HEK293 (cell line): ENCODE measurements around the gene CHD2.

Experiments used
- CTCF ChIA-PET: fragments of 350-600 bp; formaldehyde crosslinking; extraction: SDS; loops from one replicate; lab custom pipeline; 2021; ENCODE audit warnings: antibody characterized with exemption; lab: Yijun Ruan, JAX
- POLR2A ChIA-PET: fragments of 300-600 bp; formaldehyde crosslinking; extraction: SDS; loops from one replicate; lab custom pipeline; 2020; ENCODE audit warnings: antibody characterized with exemption, inconsistent platforms; lab: Yijun Ruan, JAX
- H3K27ac ChIP-seq: fragments of 200-500 bp; sonication (Bioruptor generic); 2 replicates; pipeline ENCODE4 v1.5.1; 2014; ENCODE audit warnings: low read depth, low read length, control low read depth, inconsistent platforms; ENCODE audit errors: extremely low read depth
- H3K36me3 ChIP-seq, 2 experiments: fragments of 200-500 bp in 1 of 2; sonication (Bioruptor generic) in 1 of 2; 1 replicate in 1 of 2; 2 replicates in 1 of 2; pipeline ENCODE4 v1.5.1; 2014 to 2017; ENCODE audit warnings: inconsistent platforms in 2 of 2, low read length in 2 of 2; ENCODE audit not compliant: control insufficient read depth in 2 of 2, insufficient read depth in 1 of 2
- H3K4me1 ChIP-seq: fragments of 200-500 bp; sonication (Bioruptor generic); 2 replicates; pipeline ENCODE4 v1.5.1; 2014; ENCODE audit warnings: mild to moderate bottlenecking, low read length, inconsistent platforms; ENCODE audit not compliant: control insufficient read depth, insufficient read depth
- H3K4me3 ChIP-seq: 2 replicates; pipeline ENCODE4 v1.5.1; 2011; ENCODE audit warnings: low read depth, mild to moderate bottlenecking, control low read depth, low read length, moderate library complexity
- H3K9me3 ChIP-seq: fragments of 200-500 bp; sonication (Bioruptor generic); 2 replicates; pipeline ENCODE4 v1.5.1; 2014; ENCODE audit warnings: low read depth, low read length, inconsistent platforms; ENCODE audit not compliant: control insufficient read depth, insufficient read depth
- FEZF1 ChIP-seq: fragments of 450-650 bp; formaldehyde crosslinking; IDR thresholded peaks from 2 replicates; pipeline ENCODE4 v1.5.1; 2016; ENCODE audit warnings: missing biosample characterization, missing genetic modification characterization
- HOXA7 ChIP-seq: sonication (generic); formaldehyde crosslinking; IDR thresholded peaks from 2 replicates; pipeline ENCODE4 v1.8.1; 2022; ENCODE audit warnings: missing genetic modification reagents, borderline replicate concordance
- MEIS1 ChIP-seq: sonication (generic); formaldehyde crosslinking; IDR thresholded peaks from 2 replicates; pipeline ENCODE4 v1.8.1; 2022; ENCODE audit warnings: missing genetic modification reagents, mild to moderate bottlenecking, borderline replicate concordance
- SETDB1 ChIP-seq: IDR thresholded peaks from one replicate; pipeline ENCODE4 v1.6.1; 2017; ENCODE audit warnings: mild to moderate bottlenecking, low read length, moderate library complexity, mixed read lengths; ENCODE audit not compliant: insufficient read length
- ZBTB7A ChIP-seq: fragments of 450-650 bp; formaldehyde crosslinking; IDR thresholded peaks from 2 replicates; pipeline ENCODE4 v1.5.1; 2016; ENCODE audit warnings: low read depth, missing biosample characterization, missing genetic modification characterization
- ZFHX2 ChIP-seq: fragments of 450-650 bp; formaldehyde crosslinking; conservative IDR thresholded peaks from 2 replicates; pipeline ENCODE4 v1.5.1; 2016; ENCODE audit warnings: missing biosample characterization, missing genetic modification characterization
- ZNF133 ChIP-seq: fragments of 450-650 bp; formaldehyde crosslinking; IDR thresholded peaks from 2 replicates; pipeline ENCODE4 v1.5.1; 2016; ENCODE audit warnings: missing biosample characterization, missing genetic modification characterization
- ZNF23 ChIP-seq: fragments of 450-650 bp; formaldehyde crosslinking; IDR thresholded peaks from 2 replicates; pipeline ENCODE4 v1.5.1; 2016; ENCODE audit warnings: missing biosample characterization, missing genetic modification characterization, borderline replicate concordance
- ZNF280D ChIP-seq: fragments of 450-650 bp; formaldehyde crosslinking; IDR thresholded peaks from 2 replicates; pipeline ENCODE4 v1.5.1; 2016; ENCODE audit warnings: missing biosample characterization, missing genetic modification characterization
- ZNF292 ChIP-seq: fragments of 450-650 bp; formaldehyde crosslinking; IDR thresholded peaks from 2 replicates; pipeline ENCODE4 v1.5.1; 2016; ENCODE audit warnings: low read depth, missing biosample characterization, missing genetic modification characterization, borderline replicate concordance
- ZNF426 ChIP-seq: fragments of 450-650 bp; formaldehyde crosslinking; IDR thresholded peaks from 2 replicates; pipeline ENCODE4 v1.5.1; 2017; ENCODE audit warnings: missing biosample characterization, missing genetic modification characterization, mild to moderate bottlenecking, inconsistent platforms, moderate library complexity
- ZNF530 ChIP-seq: fragments of 450-650 bp; formaldehyde crosslinking; IDR thresholded peaks from 2 replicates; pipeline ENCODE4 v1.5.1; 2016; ENCODE audit warnings: low read depth, missing biosample characterization, missing genetic modification characterization
- ZNF571 ChIP-seq: fragments of 450-650 bp; formaldehyde crosslinking; IDR thresholded peaks from 2 replicates; pipeline ENCODE4 v1.5.0; 2017; ENCODE audit warnings: missing biosample characterization, missing genetic modification characterization
- ZNF610 ChIP-seq: fragments of 450-650 bp; formaldehyde crosslinking; IDR thresholded peaks from 2 replicates; pipeline ENCODE4 v1.5.1; 2016; ENCODE audit warnings: missing biosample characterization, missing genetic modification characterization, borderline replicate concordance
- ZNF654 ChIP-seq: fragments of 450-650 bp; formaldehyde crosslinking; IDR thresholded peaks from 2 replicates; pipeline ENCODE4 v1.5.1; 2016; ENCODE audit warnings: low read depth, missing biosample characterization, missing genetic modification characterization
- ZNF660 ChIP-seq: fragments of 450-650 bp; IDR thresholded peaks from 2 replicates; pipeline ENCODE4 v1.5.1; 2018; ENCODE audit warnings: missing biosample characterization, mild to moderate bottlenecking, missing genetic modification characterization
- ZNF692 ChIP-seq: fragments of 450-650 bp; formaldehyde crosslinking; IDR thresholded peaks from 2 replicates; pipeline ENCODE4 v1.5.1; 2016; ENCODE audit warnings: missing biosample characterization, missing genetic modification characterization
- ZNF785 ChIP-seq: fragments of 450-650 bp; formaldehyde crosslinking; IDR thresholded peaks from 2 replicates; pipeline ENCODE4 v1.5.1; 2016; ENCODE audit warnings: missing biosample characterization, missing genetic modification characterization
- ZNF843 ChIP-seq: fragments of 450-650 bp; formaldehyde crosslinking; IDR thresholded peaks from 2 replicates; pipeline ENCODE4 v1.5.1; 2016; ENCODE audit warnings: missing biosample characterization, missing genetic modification characterization

The CHD2 gene

GRCh38 chr15:93019090-93019489 lies 119.0 kb downstream of the CHD2 start:
- TF ChIP-seq ZNF785, result no peak
- no peak for TF ChIP-seq ZNF660 (tag by site-specific recombination)
- no peak for TF ChIP-seq ZNF23 (tag by site-specific recombination)
- TF ChIP-seq HOXA7, result no peak
- TF ChIP-seq FEZF1 (tag by site-specific recombination), result no peak
- no peak for TF ChIP-seq ZNF843 (tag by site-specific recombination)
- TF ChIP-seq ZNF280D (tag by site-specific recombination), result no peak
- TF ChIP-seq ZNF426 (tag by site-specific recombination), result no peak
- no peak for TF ChIP-seq ZNF530 (tag by site-specific recombination)
- no peak for TF ChIP-seq ZNF292 (tag by site-specific recombination)
- no peak for TF ChIP-seq SETDB1
- TF ChIP-seq ZNF133 (tag by site-specific recombination), result no peak
- no peak for TF ChIP-seq ZFHX2 (tag by site-specific recombination)
- no peak for TF ChIP-seq ZNF571 (tag by site-specific recombination)
- TF ChIP-seq ZNF610 (tag by site-specific recombination), result no peak
- peaks cover 94 to 100% of the 10 kb centered on the region in 2 experiments for H3K36me3 ChIP-seq
- ChIA-PET CTCF (interaction anchor here (0.7 to 2.9 kb wide), 7 partner anchors 10 to 1101 kb away, joined by 3 to 25 read pairs (median 5); no protein-coding TSS in a partner anchor), POLR2A (no interaction called here)
- no peak overlapping the region for H3K4me3 ChIP-seq
- no peak overlapping the region for H3K27ac ChIP-seq
- H3K4me1 ChIP-seq, result no peaks in the 10 kb centered on the region
- no peaks in the 10 kb centered on the region for H3K9me3 ChIP-seq

GRCh38 chr15:93019971-93020370 lies 119.8 kb downstream of the CHD2 start:
- Histone ChIP-seq H3K4me1 (no peaks in the 10 kb centered on the region), H3K36me3 (peaks cover 94 to 100% of the 10 kb centered on the region in 2 experiments), H3K27ac (no peak overlapping the region), H3K9me3 (no peaks in the 10 kb centered on the region), H3K4me3 (no peak overlapping the region)
- no peak for TF ChIP-seq ZNF654 (tag by site-specific recombination)
- no peak for TF ChIP-seq MEIS1
- TF ChIP-seq ZNF610 (tag by site-specific recombination), result no peak
- no peak for TF ChIP-seq ZBTB7A (tag by site-specific recombination)
- TF ChIP-seq ZNF692 (tag by site-specific recombination), result no peak
- ChIA-PET POLR2A (no interaction called here), CTCF (interaction anchor here (0.6 to 2.8 kb wide), 7 partner anchors 8 to 1100 kb away, joined by 3 to 12 read pairs (median 4); no protein-coding TSS in a partner anchor)
